GM12874 (cell line): ENCODE data around the gene SLC22A7.

Experiments
- TF ChIP-seq, protein P1 (sequence below): IDR thresholded peaks from 2 replicates; pipeline ENCODE4 v1.5.1; 2011; ENCODE audit warnings: low read depth, mild to moderate bottlenecking, control low read depth, low read length, moderate library complexity; ENCODE audit not compliant: insufficient read depth

The SLC22A7 gene

DNA sequence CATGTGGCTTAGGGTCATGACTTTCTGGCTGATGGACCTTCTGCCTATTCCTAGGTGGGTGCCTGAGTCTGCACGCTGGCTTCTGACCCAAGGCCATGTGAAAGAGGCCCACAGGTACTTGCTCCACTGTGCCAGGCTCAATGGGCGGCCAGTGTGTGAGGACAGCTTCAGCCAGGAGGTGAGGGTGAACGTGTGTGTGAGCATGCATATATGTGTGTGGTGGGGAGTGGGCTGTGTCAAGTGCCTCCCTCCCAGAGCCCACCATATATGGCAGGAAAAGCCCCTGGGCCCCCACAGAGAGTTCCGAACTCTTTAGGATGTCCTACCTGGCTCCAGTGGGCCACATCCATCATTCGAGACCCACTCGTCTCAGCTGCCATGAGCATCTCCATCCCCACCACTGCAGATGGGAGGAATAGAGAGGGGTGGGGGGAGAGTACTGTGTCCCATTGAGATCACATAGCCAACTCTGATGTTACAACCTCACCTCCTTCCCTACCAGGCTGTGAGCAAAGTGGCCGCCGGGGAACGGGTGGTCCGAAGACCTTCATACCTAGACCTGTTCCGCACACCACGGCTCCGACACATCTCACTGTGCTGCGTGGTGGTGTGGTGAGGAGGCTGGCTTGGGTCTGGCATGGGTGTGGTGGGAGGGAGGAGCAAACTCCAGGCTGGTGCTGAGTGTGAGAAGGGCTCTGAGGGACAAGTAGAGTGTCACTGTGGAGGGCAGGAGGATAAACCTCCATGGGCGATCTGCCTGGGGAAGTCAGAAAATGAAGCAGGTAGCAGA is 3.2 kb downstream of the SLC22A7 start:
- TF ChIP-seq, protein P1, sequence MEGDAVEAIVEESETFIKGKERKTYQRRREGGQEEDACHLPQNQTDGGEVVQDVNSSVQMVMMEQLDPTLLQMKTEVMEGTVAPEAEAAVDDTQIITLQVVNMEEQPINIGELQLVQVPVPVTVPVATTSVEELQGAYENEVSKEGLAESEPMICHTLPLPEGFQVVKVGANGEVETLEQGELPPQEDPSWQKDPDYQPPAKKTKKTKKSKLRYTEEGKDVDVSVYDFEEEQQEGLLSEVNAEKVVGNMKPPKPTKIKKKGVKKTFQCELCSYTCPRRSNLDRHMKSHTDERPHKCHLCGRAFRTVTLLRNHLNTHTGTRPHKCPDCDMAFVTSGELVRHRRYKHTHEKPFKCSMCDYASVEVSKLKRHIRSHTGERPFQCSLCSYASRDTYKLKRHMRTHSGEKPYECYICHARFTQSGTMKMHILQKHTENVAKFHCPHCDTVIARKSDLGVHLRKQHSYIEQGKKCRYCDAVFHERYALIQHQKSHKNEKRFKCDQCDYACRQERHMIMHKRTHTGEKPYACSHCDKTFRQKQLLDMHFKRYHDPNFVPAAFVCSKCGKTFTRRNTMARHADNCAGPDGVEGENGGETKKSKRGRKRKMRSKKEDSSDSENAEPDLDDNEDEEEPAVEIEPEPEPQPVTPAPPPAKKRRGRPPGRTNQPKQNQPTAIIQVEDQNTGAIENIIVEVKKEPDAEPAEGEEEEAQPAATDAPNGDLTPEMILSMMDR: no peak

DNA sequence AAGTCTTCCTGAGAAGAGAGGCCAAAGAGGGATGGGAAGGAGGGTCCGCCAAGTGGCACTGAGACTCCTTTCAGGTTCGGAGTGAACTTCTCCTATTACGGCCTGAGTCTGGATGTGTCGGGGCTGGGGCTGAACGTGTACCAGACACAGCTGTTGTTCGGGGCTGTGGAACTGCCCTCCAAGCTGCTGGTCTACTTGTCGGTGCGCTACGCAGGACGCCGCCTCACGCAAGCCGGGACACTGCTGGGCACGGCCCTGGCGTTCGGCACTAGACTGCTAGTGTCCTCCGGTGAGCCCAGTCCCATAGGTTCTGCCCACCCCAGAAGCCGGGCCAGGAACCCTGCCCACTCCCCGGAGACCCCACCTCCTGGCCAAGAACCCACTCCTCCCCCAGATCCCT is 4.1 kb downstream of the SLC22A7 start:
- TF ChIP-seq, protein P1: no peak

DNA sequence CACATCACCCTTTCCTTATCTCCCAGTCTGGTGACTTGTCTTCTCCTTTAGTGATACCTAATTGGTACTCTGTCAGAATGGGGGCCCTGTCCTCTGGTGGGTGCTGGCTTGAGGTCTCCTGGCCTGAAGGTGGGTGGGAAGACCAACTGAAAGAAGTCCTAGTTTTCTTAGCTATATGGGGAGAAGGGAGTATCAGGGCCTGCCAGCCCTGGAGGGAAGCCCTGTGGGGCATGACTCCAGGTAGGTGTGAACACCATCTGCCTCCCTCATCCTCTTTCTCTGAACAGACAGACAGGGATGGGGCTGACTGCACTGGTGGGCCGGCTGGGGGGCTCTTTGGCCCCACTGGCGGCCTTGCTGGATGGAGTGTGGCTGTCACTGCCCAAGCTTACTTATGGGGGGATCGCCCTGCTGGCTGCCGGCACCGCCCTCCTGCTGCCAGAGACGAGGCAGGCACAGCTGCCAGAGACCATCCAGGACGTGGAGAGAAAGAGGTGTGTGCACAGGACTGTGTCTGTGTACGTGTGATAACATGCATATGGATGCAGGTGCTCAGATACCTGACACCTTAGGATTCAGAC is 5.8 kb downstream of the SLC22A7 start:
- TF ChIP-seq, protein P1: no peak

DNA sequence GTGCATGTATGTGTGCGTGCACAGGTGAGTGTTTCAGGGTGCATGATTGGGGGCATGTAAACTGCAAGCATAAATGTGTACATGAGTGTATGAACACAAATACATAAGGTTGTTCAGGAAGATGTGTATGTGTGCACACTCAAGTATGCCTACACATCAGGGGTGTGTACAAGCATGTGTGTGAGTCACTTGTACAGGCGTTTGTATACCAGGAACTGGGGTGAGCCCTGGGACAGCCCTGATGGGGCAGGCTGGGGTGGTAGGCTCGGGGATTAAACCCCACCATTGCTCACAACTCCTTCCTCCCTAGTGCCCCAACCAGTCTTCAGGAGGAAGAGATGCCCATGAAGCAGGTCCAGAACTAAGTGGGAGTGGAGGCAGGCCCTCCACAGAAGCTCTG is 6.3 kb downstream of the SLC22A7 start:
- TF ChIP-seq, protein P1: no peak

DNA sequence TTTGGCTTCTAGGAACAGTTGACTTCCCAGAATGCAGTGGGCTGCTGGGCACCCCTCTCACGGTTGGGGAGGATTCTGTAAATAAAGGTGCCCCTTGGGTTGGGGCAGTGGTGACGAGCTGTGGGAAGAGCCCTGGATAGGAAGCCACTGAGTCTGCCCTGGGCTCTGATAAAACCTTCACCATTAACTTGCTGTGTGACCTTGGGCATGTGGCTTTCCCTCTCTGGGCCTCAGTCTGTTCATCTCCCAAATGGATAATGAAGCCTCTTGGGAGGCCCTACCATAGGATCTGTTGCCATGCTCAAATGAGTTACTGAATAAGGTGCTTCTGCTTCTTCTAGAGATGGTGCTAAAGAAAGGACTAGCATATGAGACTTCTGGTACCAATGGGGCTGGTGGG is 6.8 kb downstream of the SLC22A7 start:
- TF ChIP-seq, protein P1: no peak

DNA sequence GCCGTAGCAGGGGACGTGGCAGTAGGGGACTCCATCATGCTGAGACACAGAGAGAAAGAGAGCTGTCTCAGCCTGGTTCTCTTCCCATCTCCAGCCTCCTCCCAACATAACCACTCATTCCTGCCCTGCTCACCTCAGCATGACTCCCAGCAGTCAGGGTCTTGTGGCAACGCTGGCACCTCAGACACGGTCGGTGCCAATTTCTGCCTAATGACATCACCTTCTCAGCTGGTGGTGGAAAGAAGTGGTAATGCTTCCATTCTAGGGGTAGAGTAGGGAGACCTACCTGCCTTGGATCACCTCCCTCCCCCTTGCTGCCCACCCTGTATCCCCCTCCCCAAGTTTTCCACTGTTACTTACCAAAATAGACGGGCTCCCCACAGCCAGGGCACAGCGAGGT is 8.0 kb downstream of the SLC22A7 start:
- TF ChIP-seq, protein P1: no peak

DNA sequence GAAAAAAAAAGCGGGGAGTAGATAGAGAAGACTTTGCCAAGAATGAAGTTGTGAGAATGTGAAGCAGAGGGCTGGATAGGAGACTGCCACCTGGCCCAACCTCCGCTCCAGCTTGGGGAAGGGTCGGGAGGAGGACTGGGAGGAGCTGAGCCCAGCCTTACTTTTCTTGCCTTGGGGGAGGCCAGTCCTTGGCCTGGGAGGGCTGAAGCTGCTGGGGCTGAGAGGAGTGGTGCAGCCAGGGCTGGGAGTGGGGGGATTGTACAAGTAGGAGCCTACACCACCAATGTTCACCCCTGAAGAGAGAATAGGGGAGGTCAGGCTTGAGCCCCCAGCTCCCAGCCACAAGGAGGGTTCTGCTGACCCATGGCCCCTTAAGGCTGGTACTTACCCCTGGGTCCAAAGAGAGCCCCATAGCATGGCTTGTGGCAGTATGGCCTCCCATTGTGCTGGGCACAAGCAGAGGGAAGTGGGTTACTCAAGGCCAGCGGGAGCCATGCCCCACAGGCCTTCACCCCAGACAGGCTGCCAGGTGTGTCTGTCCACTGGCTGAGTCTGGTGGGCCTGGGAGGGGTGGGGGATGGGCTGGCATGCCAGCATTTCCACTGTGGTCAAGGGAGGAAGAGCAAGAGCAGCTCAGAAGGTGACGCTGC is 9.5 kb downstream of the SLC22A7 start:
- TF ChIP-seq, protein P1: no peak
